NT2/D1 (cell line): ENCODE measurements around the gene CDYL2.

ENCODE experiments used
- DNase-seq: peaks from one replicate; pipeline ENCODE4 v3.0.0-alpha.2; 2011; ENCODE audit warnings: low read depth, low spot score
- H3K27me3 ChIP-seq: 2 replicates; pipeline ENCODE4 v1.6.0; 2011; ENCODE audit warnings: mild to moderate bottlenecking; ENCODE audit not compliant: insufficient read length, insufficient read depth
- H3K36me3 ChIP-seq: 2 replicates; pipeline ENCODE4 v1.6.1; 2011; ENCODE audit warnings: mild to moderate bottlenecking, low read length, mixed read lengths; ENCODE audit not compliant: insufficient read depth, insufficient read length
- H3K4me1 ChIP-seq: 2 replicates; pipeline ENCODE4 v1.5.1; 2011; ENCODE audit not compliant: insufficient read depth, insufficient read length
- H3K4me3 ChIP-seq: 2 replicates; pipeline ENCODE4 v1.5.1; 2011; ENCODE audit warnings: low read depth; ENCODE audit not compliant: insufficient read length
- H3K9ac ChIP-seq: 2 replicates; pipeline ENCODE4 v1.6.0; 2011; ENCODE audit warnings: low read depth; ENCODE audit not compliant: insufficient read length
- H3K9me3 ChIP-seq: 2 replicates; pipeline ENCODE4 v1.5.1; 2011; ENCODE audit warnings: mild to moderate bottlenecking, low read length; ENCODE audit not compliant: insufficient read depth
- SUZ12 ChIP-seq: IDR thresholded peaks from 2 replicates; pipeline ENCODE4 v1.6.1; 2011; ENCODE audit not compliant: insufficient read length, insufficient read depth; ENCODE audit errors: extremely low read depth
- YY1 ChIP-seq: IDR thresholded peaks from 2 replicates; pipeline ENCODE4 v1.6.1; 2011; ENCODE audit not compliant: insufficient read length, insufficient read depth
- ZNF274 ChIP-seq: IDR thresholded peaks from 2 replicates; pipeline ENCODE4 v1.6.1; 2011; ENCODE audit warnings: mild to moderate bottlenecking, low read depth, low read length

Gene CDYL2

DNA sequence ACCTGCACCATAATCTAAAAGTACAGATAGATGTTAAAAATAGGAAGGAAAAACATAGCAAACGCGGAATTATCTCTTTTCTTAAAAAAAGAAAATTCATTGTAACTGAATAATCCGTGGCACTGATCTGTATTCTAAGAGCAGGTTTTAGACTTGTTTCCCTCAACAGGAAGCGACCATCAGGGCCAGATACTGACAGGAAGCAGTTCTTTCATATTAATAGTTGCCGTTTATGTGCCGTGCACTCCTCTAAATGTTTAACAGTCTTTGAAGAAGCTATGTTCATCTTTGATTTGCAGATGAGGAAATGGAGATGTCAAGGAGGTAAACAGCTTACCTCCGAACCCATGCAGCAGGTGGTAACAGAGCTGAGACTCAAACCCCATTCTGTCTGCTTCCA lies 240.0 kb downstream of the CDYL2 start:
- no peak for TF ChIP-seq ZNF274
- no peak for TF ChIP-seq YY1
- TF ChIP-seq SUZ12 = no peak
- Histone ChIP-seq H3K36me3 (no peaks in the 10 kb centered on the region), H3K4me1 (no peaks in the 10 kb centered on the region), H3K4me3 (no peak overlapping the region), H3K27me3 (no peaks in the 10 kb centered on the region), H3K9me3 (no peaks in the 10 kb centered on the region), H3K9ac (no peak overlapping the region)
- no peak for DNase-seq

DNA sequence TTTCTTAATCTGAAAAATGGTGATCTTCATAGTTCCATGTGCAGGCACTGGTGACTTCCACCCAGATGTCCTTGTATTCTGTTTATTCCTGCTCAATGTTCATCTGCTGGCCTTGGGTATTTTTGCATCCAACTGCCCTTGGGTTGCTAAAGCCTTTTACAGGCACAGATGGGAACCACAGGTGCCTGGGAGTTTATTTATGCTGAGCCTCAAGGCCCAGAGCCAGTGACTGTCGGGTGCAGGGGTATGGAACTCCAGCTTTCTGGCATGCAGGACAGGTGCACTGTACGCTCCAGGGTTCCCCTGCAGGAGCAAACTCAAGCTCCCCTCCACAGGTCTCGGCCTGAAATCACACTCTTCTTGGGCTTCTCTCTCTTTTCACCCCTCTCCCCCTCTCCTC lies 241.3 kb downstream of the CDYL2 start:
- no peak for DNase-seq
- H3K9me3 ChIP-seq = no peaks in the 10 kb centered on the region
- H3K4me1 ChIP-seq = no peaks in the 10 kb centered on the region
- no peaks in the 10 kb centered on the region for H3K27me3 ChIP-seq
- TF ChIP-seq SUZ12 = no peak
- no peaks in the 10 kb centered on the region for H3K36me3 ChIP-seq
- H3K9ac ChIP-seq = no peak overlapping the region
- no peak overlapping the region for H3K4me3 ChIP-seq

GRCh38 chr16:80559369-80559768 lies 245.0 kb downstream of the CDYL2 start:
- no peaks in the 10 kb centered on the region for H3K27me3 ChIP-seq
- H3K4me1 ChIP-seq = no peaks in the 10 kb centered on the region
- no peaks in the 10 kb centered on the region for H3K9me3 ChIP-seq
- H3K36me3 ChIP-seq = no peaks in the 10 kb centered on the region
- no peak for TF ChIP-seq SUZ12
- no peak for TF ChIP-seq YY1
- no peak for TF ChIP-seq ZNF274
- no peak for DNase-seq
- no peak overlapping the region for H3K9ac ChIP-seq
- H3K4me3 ChIP-seq = no peak overlapping the region

DNA sequence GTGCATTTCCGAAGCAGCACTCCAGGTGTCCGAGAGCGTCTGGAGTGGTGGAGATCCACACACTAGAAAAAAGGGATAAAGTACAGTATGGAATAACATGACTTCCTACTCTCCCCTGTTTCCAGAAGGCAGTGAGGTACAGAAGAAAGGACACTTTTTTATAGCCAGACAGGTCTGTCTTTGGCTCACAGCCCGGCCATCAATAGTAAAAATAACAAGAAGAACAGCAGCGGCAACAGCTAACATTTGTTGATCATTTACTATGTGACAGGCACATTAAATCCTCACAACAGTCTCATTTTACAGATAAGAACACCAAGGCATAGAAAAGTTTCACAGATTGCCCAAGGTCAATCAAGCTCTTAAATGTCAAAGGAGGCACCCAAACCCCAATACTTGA lies 247.4 kb downstream of the CDYL2 start:
- TF ChIP-seq SUZ12 (no peak), YY1 (no peak), ZNF274 (no peak)
- Histone ChIP-seq H3K9me3 (no peaks in the 10 kb centered on the region), H3K36me3 (no peaks in the 10 kb centered on the region), H3K4me1 (no peaks in the 10 kb centered on the region), H3K4me3 (no peak overlapping the region), H3K9ac (no peak overlapping the region), H3K27me3 (no peaks in the 10 kb centered on the region)
- no peak for DNase-seq

- Histone ChIP-seq H3K9me3 (no peaks in the 10 kb centered on the region), H3K4me3 (no peak overlapping the region), H3K4me1 (no peaks in the 10 kb centered on the region), H3K36me3 (no peaks in the 10 kb centered on the region), H3K27me3 (no peaks in the 10 kb centered on the region), H3K9ac (no peak overlapping the region)
- no peak for TF ChIP-seq YY1
- no peak for TF ChIP-seq SUZ12
- no peak for TF ChIP-seq ZNF274
- no peak for DNase-seq
Observed at GRCh38 chr16:80556481-80556880, 247.9 kb downstream of the CDYL2 start.

DNA sequence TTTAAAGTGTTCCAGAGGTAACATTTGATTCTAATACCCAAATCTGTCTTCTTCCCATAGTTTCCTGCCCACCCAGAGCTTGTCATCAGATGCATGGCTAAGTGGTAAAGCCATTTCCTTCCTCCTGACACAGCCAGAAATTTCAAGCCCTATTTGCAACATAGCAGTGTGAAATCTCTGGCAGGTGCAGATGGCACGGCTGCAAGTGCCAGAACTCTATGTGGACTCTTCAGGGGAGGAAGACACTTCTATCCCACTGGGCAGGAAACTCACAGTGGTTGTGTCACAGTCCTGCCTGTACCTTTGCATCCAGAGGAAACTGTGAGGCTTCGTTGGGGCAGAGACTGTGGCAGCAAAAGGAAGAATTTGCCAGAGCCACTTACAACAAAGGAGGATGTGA lies 250.4 kb downstream of the CDYL2 start:
- no peak overlapping the region for H3K4me3 ChIP-seq
- H3K4me1 ChIP-seq = no peaks in the 10 kb centered on the region
- no peak overlapping the region for H3K9ac ChIP-seq
- H3K27me3 ChIP-seq = no peaks in the 10 kb centered on the region
- H3K36me3 ChIP-seq = no peaks in the 10 kb centered on the region
- no peaks in the 10 kb centered on the region for H3K9me3 ChIP-seq
- no peak for TF ChIP-seq YY1
- TF ChIP-seq ZNF274 = no peak
- TF ChIP-seq SUZ12 = no peak
- no peak for DNase-seq

GRCh38 chr16:80552277-80552676 lies 252.1 kb downstream of the CDYL2 start:
- no peaks in the 10 kb centered on the region for H3K36me3 ChIP-seq
- no peaks in the 10 kb centered on the region for H3K27me3 ChIP-seq
- no peaks in the 10 kb centered on the region for H3K9me3 ChIP-seq
- no peaks in the 10 kb centered on the region for H3K4me1 ChIP-seq
- H3K9ac ChIP-seq = no peak overlapping the region
- no peak for TF ChIP-seq ZNF274
- no peak overlapping the region for H3K4me3 ChIP-seq
- DNase-seq = no peak
